GM23338 (cell line): ENCODE measurements around the gene DOCK1. TPM values are rescaled to one million over a fixed set of nuclear protein-coding genes. Genes with fewer than 3 reads are reported as not detected.

ENCODE experiments used
- ATAC-seq: fragments of 200-7000 bp; cut with Tn5 transposase; 3 replicates; pipeline ENCODE4 v1.9.1; 2020
- DNase-seq: peaks from one replicate; pipeline ENCODE4 v3.0.0-alpha.2; 2015; ENCODE audit warnings: low spot score
- H2AFZ ChIP-seq: fragments of 200-600 bp; sonication (generic); 2 replicates; pipeline ENCODE4 v1.8.0; 2016; ENCODE audit warnings: antibody characterized with exemption, mild to moderate bottlenecking, moderate library complexity
- H3F3A ChIP-seq: fragments of 200-600 bp; sonication (generic); replicated peaks from 2 replicates; pipeline ENCODE4 v1.8.0; 2017; ENCODE audit warnings: antibody characterized with exemption, mixed run types, low read depth
- H3K27ac ChIP-seq: fragments of 200-600 bp; sonication (generic); 2 replicates; pipeline ENCODE4 v1.6.1; 2016; ENCODE audit warnings: low read depth
- H3K27me3 ChIP-seq: fragments of 200-600 bp; sonication (generic); 2 replicates; pipeline ENCODE4 v1.8.0; 2016; ENCODE audit warnings: mild to moderate bottlenecking, mixed run types, moderate library complexity; ENCODE audit not compliant: insufficient read depth
- H3K36me3 ChIP-seq: fragments of 200-600 bp; sonication (generic); 2 replicates; pipeline ENCODE4 v1.8.0; 2016; ENCODE audit warnings: mild to moderate bottlenecking; ENCODE audit not compliant: insufficient read depth
- H3K4me1 ChIP-seq: fragments of 200-600 bp; sonication (generic); 2 replicates; pipeline ENCODE4 v1.8.0; 2016; ENCODE audit warnings: mild to moderate bottlenecking, moderate library complexity; ENCODE audit not compliant: insufficient read depth
- H3K4me2 ChIP-seq: fragments of 200-600 bp; sonication (generic); 2 replicates; pipeline ENCODE4 v1.7.1; 2017; ENCODE audit warnings: mixed run types
- H3K4me3 ChIP-seq: fragments of 200-600 bp; sonication (generic); 2 replicates; pipeline ENCODE4 v1.6.1; 2016; ENCODE audit warnings: mixed run types
- H3K79me2 ChIP-seq: fragments of 200-600 bp; sonication (generic); replicated peaks from 2 replicates; pipeline ENCODE4 v1.8.0; 2017; ENCODE audit warnings: mild to moderate bottlenecking; ENCODE audit not compliant: insufficient read depth
- H3K9me2 ChIP-seq: fragments of 200-600 bp; sonication (generic); 2 replicates; pipeline ENCODE4 v1.8.0; 2017; ENCODE audit not compliant: insufficient read depth
- H4K20me1 ChIP-seq: fragments of 200-600 bp; sonication (generic); replicated peaks from 2 replicates; pipeline ENCODE4 v1.8.0; 2017; ENCODE audit warnings: mild to moderate bottlenecking; ENCODE audit not compliant: insufficient read depth
- H3K27ac Mint-ChIP-seq: 2 replicates; pipeline ENCODE4 v1.8.0; 2020; ENCODE audit warnings: inconsistent platforms, mild to moderate bottlenecking, moderate library complexity, mixed read lengths
- H3K27me3 Mint-ChIP-seq: 3 replicates; pipeline ENCODE4 v1.8.0; 2022; ENCODE audit warnings: low read depth, mild to moderate bottlenecking, moderate library complexity, mixed read lengths, inconsistent platforms; ENCODE audit not compliant: insufficient read depth, poor library complexity
- H3K36me3 Mint-ChIP-seq: 3 replicates; pipeline ENCODE4 v1.8.0; 2021; ENCODE audit warnings: low read depth, mild to moderate bottlenecking, inconsistent platforms, moderate library complexity, mixed read lengths
- H3K4me1 Mint-ChIP-seq: 3 replicates; pipeline ENCODE4 v1.8.0; 2020; ENCODE audit warnings: mild to moderate bottlenecking, inconsistent platforms, mixed read lengths
- H3K4me3 Mint-ChIP-seq: 3 replicates; pipeline ENCODE4 v1.8.0; 2021; ENCODE audit warnings: moderate library complexity, mild to moderate bottlenecking, inconsistent platforms, mixed read lengths
- H3K9me3 Mint-ChIP-seq: 3 replicates; pipeline ENCODE4 v1.8.0; 2020; ENCODE audit warnings: moderate library complexity, mild to moderate bottlenecking, inconsistent platforms, mixed read lengths
- CREB1 ChIP-seq: fragments of 250-450 bp; sonication (Bioruptor Pico); IDR thresholded peaks from 2 replicates; pipeline ENCODE4 v1.5.0; 2020; ENCODE audit warnings: low read depth, mild to moderate bottlenecking, moderate library complexity
- EZH2 ChIP-seq: fragments of 200-600 bp; sonication (generic); IDR thresholded peaks from one replicate; pipeline ENCODE4 v1.8.0; 2017; ENCODE audit warnings: antibody characterized with exemption, mild to moderate bottlenecking, low read depth; ENCODE audit not compliant: unreplicated experiment
- EZH2phosphoT487 ChIP-seq: fragments of 200-600 bp; sonication (generic); IDR thresholded peaks from one replicate; pipeline ENCODE4 v1.8.1; 2018; ENCODE audit warnings: antibody characterized with exemption; ENCODE audit not compliant: unreplicated experiment
- JUNB ChIP-seq: IDR thresholded peaks from one replicate; pipeline ENCODE4 v1.6.1; 2016; ENCODE audit warnings: antibody characterized with exemption; ENCODE audit not compliant: unreplicated experiment
- NANOG ChIP-seq: IDR thresholded peaks from 2 replicates; pipeline ENCODE4 v1.6.1; 2016; ENCODE audit warnings: antibody characterized with exemption, borderline replicate concordance
- POLR2AphosphoS5 ChIP-seq: IDR thresholded peaks from 2 replicates; pipeline ENCODE4 v1.6.1; 2016; ENCODE audit warnings: antibody characterized with exemption, low read depth
- STAT1 ChIP-seq: IDR thresholded peaks from one replicate; pipeline ENCODE4 v1.6.1; 2016; ENCODE audit warnings: antibody characterized with exemption; ENCODE audit not compliant: unreplicated experiment
- ZNF114 ChIP-seq: fragments of 250-450 bp; sonication (Bioruptor Pico); IDR thresholded peaks from 2 replicates; pipeline ENCODE4 v1.5.0; 2020; ENCODE audit warnings: mild to moderate bottlenecking, moderate library complexity
- ZNF331 ChIP-seq: fragments of 250-450 bp; sonication (Bioruptor Pico); IDR thresholded peaks from 2 replicates; pipeline ENCODE4 v1.5.0; 2020; ENCODE audit warnings: low read depth, mild to moderate bottlenecking, moderate library complexity
- polyA plus RNA-seq: library from polyadenylated mRNA; unstranded; fragments of >200 nt; fragmentation: Nextera tagmentation; extraction: Ambion mirVana; gene quantifications from 2 replicates; pipeline ENCODE4 v1.2.1, GENCODE V29; 2016
- total RNA-seq: library from RNA; depleted of rRNA; stranded (reverse); fragments of >200 nt; shearing (Covaris generic); gene quantifications from 2 replicates; pipeline ENCODE4 v1.2.3, GENCODE V29; 2014
- TF ChIP-seq, protein P1 (sequence below): IDR thresholded peaks from one replicate; pipeline ENCODE4 v1.6.1; 2018; ENCODE audit warnings: antibody characterized with exemption; ENCODE audit not compliant: unreplicated experiment
- TF ChIP-seq, protein P2 (sequence below): IDR thresholded peaks from 2 replicates; pipeline ENCODE4 v1.6.1; 2016; ENCODE audit warnings: antibody characterized with exemption
- TF ChIP-seq, protein P3 (sequence below), 2 experiments: fragments of 200-600 bp in 1 of 2; sonication (generic) in 1 of 2; conservative IDR thresholded peaks; 2 replicates each; pipeline versions ENCODE4 v1.5.1 to v1.6.1; 2016 to 2017; ENCODE audit warnings: antibody characterized with exemption in 2 of 2, low read depth in 2 of 2, mild to moderate bottlenecking in 2 of 2, moderate library complexity in 1 of 2

The DOCK1 gene
- total and polyA plus RNA-seq, 2 experiments from 2014 or later: 13.2 to 55.3 TPM

GRCh38 chr10:126919426-126919825 lies 14.2 kb downstream of the DOCK1 start (continued):
- TF ChIP-seq, protein P1, sequence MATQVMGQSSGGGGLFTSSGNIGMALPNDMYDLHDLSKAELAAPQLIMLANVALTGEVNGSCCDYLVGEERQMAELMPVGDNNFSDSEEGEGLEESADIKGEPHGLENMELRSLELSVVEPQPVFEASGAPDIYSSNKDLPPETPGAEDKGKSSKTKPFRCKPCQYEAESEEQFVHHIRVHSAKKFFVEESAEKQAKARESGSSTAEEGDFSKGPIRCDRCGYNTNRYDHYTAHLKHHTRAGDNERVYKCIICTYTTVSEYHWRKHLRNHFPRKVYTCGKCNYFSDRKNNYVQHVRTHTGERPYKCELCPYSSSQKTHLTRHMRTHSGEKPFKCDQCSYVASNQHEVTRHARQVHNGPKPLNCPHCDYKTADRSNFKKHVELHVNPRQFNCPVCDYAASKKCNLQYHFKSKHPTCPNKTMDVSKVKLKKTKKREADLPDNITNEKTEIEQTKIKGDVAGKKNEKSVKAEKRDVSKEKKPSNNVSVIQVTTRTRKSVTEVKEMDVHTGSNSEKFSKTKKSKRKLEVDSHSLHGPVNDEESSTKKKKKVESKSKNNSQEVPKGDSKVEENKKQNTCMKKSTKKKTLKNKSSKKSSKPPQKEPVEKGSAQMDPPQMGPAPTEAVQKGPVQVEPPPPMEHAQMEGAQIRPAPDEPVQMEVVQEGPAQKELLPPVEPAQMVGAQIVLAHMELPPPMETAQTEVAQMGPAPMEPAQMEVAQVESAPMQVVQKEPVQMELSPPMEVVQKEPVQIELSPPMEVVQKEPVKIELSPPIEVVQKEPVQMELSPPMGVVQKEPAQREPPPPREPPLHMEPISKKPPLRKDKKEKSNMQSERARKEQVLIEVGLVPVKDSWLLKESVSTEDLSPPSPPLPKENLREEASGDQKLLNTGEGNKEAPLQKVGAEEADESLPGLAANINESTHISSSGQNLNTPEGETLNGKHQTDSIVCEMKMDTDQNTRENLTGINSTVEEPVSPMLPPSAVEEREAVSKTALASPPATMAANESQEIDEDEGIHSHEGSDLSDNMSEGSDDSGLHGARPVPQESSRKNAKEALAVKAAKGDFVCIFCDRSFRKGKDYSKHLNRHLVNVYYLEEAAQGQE: no peak
- TF ChIP-seq JUNB (no peak), EZH2phosphoT487 (no peak)
- TF ChIP-seq, protein P2, sequence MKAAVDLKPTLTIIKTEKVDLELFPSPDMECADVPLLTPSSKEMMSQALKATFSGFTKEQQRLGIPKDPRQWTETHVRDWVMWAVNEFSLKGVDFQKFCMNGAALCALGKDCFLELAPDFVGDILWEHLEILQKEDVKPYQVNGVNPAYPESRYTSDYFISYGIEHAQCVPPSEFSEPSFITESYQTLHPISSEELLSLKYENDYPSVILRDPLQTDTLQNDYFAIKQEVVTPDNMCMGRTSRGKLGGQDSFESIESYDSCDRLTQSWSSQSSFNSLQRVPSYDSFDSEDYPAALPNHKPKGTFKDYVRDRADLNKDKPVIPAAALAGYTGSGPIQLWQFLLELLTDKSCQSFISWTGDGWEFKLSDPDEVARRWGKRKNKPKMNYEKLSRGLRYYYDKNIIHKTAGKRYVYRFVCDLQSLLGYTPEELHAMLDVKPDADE: no peak

DNA sequence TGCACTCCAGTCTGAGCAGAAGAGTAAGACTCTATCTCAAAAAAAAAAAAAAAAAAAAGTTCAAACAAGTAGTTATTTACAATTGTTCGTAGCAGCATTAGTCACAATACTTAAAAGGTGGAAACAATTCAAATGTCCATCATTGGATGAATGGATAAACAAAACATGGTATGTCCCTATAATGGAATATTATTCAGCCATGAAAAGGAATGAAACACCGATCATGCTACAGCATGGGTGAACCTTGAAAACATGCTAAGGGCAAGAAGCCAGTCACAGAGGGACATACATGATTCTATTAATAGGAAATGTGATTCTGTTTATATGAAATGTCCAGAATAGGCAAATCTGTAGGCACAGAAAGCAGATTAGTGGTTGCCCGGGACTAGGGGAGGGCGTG lies 15.9 kb downstream of the DOCK1 start:
- peaks cover 28% of the 10 kb centered on the region for H3K36me3 Mint-ChIP-seq
- no peak overlapping the region for H3K27ac Mint-ChIP-seq
- DNase-seq (no peak), ATAC-seq (no peak)
- peaks cover 93% of the 10 kb centered on the region for H3K79me2 ChIP-seq
- no peak overlapping the region for H3K4me3 ChIP-seq
- H3K9me2 ChIP-seq: no peaks in the 10 kb centered on the region
- no peak overlapping the region for H2AFZ ChIP-seq
- no peaks in the 10 kb centered on the region; the same call in 1 of the 2 replicates for H3K4me1 ChIP-seq
- H3F3A ChIP-seq: no peaks in the 10 kb centered on the region
- H3K9me3 Mint-ChIP-seq: peaks cover 3% of the 10 kb centered on the region; the same call in 2 of the 3 replicates
- no peak overlapping the region for H3K4me2 ChIP-seq
- H4K20me1 ChIP-seq: peaks cover 7% of the 10 kb centered on the region
- no peaks in the 10 kb centered on the region; the same call in 1 of the 2 replicates for H3K36me3 ChIP-seq
- H3K27me3 ChIP-seq: no peaks in the 10 kb centered on the region
- H3K27me3 Mint-ChIP-seq: no peaks in the 10 kb centered on the region
- H3K4me3 Mint-ChIP-seq: no peak overlapping the region
- no peak overlapping the region for H3K27ac ChIP-seq
- H3K4me1 Mint-ChIP-seq: no peaks in the 10 kb centered on the region; the same call in 2 of the 3 replicates
- TF ChIP-seq EZH2 (no peak), CREB1 (CRISPR knock-in tag) (no peak), ZNF114 (CRISPR knock-in tag) (no peak), STAT1 (no peak), EZH2phosphoT487 (no peak), JUNB (no peak), NANOG (no peak), ZNF331 (CRISPR knock-in tag) (no peak), POLR2AphosphoS5 (no peak)
- TF ChIP-seq, protein P3, sequence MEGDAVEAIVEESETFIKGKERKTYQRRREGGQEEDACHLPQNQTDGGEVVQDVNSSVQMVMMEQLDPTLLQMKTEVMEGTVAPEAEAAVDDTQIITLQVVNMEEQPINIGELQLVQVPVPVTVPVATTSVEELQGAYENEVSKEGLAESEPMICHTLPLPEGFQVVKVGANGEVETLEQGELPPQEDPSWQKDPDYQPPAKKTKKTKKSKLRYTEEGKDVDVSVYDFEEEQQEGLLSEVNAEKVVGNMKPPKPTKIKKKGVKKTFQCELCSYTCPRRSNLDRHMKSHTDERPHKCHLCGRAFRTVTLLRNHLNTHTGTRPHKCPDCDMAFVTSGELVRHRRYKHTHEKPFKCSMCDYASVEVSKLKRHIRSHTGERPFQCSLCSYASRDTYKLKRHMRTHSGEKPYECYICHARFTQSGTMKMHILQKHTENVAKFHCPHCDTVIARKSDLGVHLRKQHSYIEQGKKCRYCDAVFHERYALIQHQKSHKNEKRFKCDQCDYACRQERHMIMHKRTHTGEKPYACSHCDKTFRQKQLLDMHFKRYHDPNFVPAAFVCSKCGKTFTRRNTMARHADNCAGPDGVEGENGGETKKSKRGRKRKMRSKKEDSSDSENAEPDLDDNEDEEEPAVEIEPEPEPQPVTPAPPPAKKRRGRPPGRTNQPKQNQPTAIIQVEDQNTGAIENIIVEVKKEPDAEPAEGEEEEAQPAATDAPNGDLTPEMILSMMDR (conservative IDR thresholded peaks at IDR 0.05; ENCODE audit: low read depth in 2 of 2): no peak
- TF ChIP-seq, protein P1: no peak
- TF ChIP-seq, protein P2: no peak
